WTC11 (cell line): ENCODE data around the gene LRMDA. TPM values are rescaled to one million over a fixed set of nuclear protein-coding genes. Genes with fewer than 3 reads are reported as not detected.

ENCODE experiments used
- ATAC-seq: fragments of 200-7000 bp; cut with Tn5 transposase; 2 replicates; pipeline ENCODE4 v1.10.0; 2021; ENCODE audit warnings: mild to moderate bottlenecking, moderate library complexity
- CTCF ChIA-PET: fragments of 300-600 bp; sonication (Branson Sonifier 250); formaldehyde crosslinking; loops from one replicate; lab custom pipeline; 2021; ENCODE audit warnings: antibody characterized with exemption; lab: Charles Lee
- POLR2A ChIA-PET: fragments of 350-600 bp; sonication (Branson Sonifier 250); formaldehyde crosslinking; loops from one replicate; lab custom pipeline; 2021; ENCODE audit warnings: antibody characterized with exemption; lab: Charles Lee
- DNase-seq: peaks from one replicate; pipeline ENCODE4 v3.0.0; 2021; ENCODE audit warnings: low spot score
- H3K27ac Mint-ChIP-seq: 2 replicates; pipeline ENCODE4 v1.8.0; 2021; ENCODE audit warnings: mixed read lengths
- H3K27me3 Mint-ChIP-seq: 2 replicates; pipeline ENCODE4 v1.8.0; 2021; ENCODE audit warnings: low read depth, mild to moderate bottlenecking, moderate library complexity, mixed read lengths
- H3K36me3 Mint-ChIP-seq: 2 replicates; pipeline ENCODE4 v1.8.0; 2021; ENCODE audit warnings: mixed read lengths
- H3K4me1 Mint-ChIP-seq: 2 replicates; pipeline ENCODE4 v1.8.0; 2022; ENCODE audit warnings: mixed read lengths
- H3K4me3 Mint-ChIP-seq: 2 replicates; pipeline ENCODE4 v1.8.0; 2021; ENCODE audit warnings: mild to moderate bottlenecking, moderate library complexity, mixed read lengths
- H3K9me3 Mint-ChIP-seq: 2 replicates; pipeline ENCODE4 v1.8.0; 2021; ENCODE audit warnings: mixed read lengths
- EMX1 ChIP-seq: fragments of 250-450 bp; sonication (Bioruptor Pico); IDR thresholded peaks from 2 replicates; pipeline ENCODE4 v1.8.0; 2021; ENCODE audit warnings: mild to moderate bottlenecking
- ETV6 ChIP-seq: sonication (generic); formaldehyde crosslinking; IDR thresholded peaks from 2 replicates; pipeline ENCODE4 v1.8.1; 2022; ENCODE audit warnings: mild to moderate bottlenecking, missing genetic modification reagents
- FOXP1 ChIP-seq: sonication (generic); formaldehyde crosslinking; IDR thresholded peaks from 2 replicates; pipeline ENCODE4 v1.8.0; 2022; ENCODE audit warnings: missing genetic modification reagents, mild to moderate bottlenecking, moderate library complexity, borderline replicate concordance
- OVOL2 ChIP-seq: fragments of 250-450 bp; sonication (Bioruptor Pico); IDR thresholded peaks from 2 replicates; pipeline ENCODE4 v1.9.0; 2021; ENCODE audit warnings: mild to moderate bottlenecking, borderline replicate concordance
- SMAD4 ChIP-seq: sonication (generic); formaldehyde crosslinking; IDR thresholded peaks from 2 replicates; pipeline ENCODE4 v1.8.0; 2022; ENCODE audit warnings: mild to moderate bottlenecking, missing genetic modification reagents
- ZNF219 ChIP-seq: sonication (generic); formaldehyde crosslinking; IDR thresholded peaks from 2 replicates; pipeline ENCODE4 v1.8.0; 2023; ENCODE audit warnings: missing genetic modification reagents, mild to moderate bottlenecking, borderline replicate concordance
- ZNF396 ChIP-seq: fragments of 250-450 bp; sonication (Bioruptor Pico); IDR thresholded peaks from 2 replicates; pipeline ENCODE4 v1.8.0; 2021; ENCODE audit warnings: mild to moderate bottlenecking, moderate library complexity, borderline replicate concordance
- total RNA-seq: library from RNA; stranded (reverse); gene quantifications from 3 replicates; pipeline ENCODE4 v1.2.3, GENCODE V29; 2021
- TF ChIP-seq, protein P1 (sequence below): sonication (generic); formaldehyde crosslinking; IDR thresholded peaks from 2 replicates; pipeline ENCODE4 v1.8.0; 2022; ENCODE audit warnings: mild to moderate bottlenecking, missing genetic modification reagents
- TF ChIP-seq, protein P2 (sequence below): sonication (generic); formaldehyde crosslinking; IDR thresholded peaks from 2 replicates; pipeline ENCODE4 v1.8.1; 2023; ENCODE audit warnings: mild to moderate bottlenecking, missing genetic modification reagents, moderate library complexity
- TF ChIP-seq, protein P3 (sequence below): sonication (generic); formaldehyde crosslinking; IDR thresholded peaks from 2 replicates; pipeline ENCODE4 v1.8.1; 2023; ENCODE audit warnings: mild to moderate bottlenecking, missing genetic modification reagents, moderate library complexity
- TF ChIP-seq, protein P4 (sequence below): fragments of 250-450 bp; sonication (Bioruptor Pico); IDR thresholded peaks from 2 replicates; pipeline ENCODE4 v1.9.0; 2021; ENCODE audit warnings: mild to moderate bottlenecking, borderline replicate concordance
- TF ChIP-seq, protein P5 (sequence below): sonication (generic); formaldehyde crosslinking; IDR thresholded peaks from 2 replicates; pipeline ENCODE4 v1.8.0; 2023; ENCODE audit warnings: missing genetic modification reagents
- TF ChIP-seq, protein P6 (sequence below): fragments of 250-450 bp; sonication (Bioruptor Pico); IDR thresholded peaks from 2 replicates; pipeline ENCODE4 v1.8.0; 2021; ENCODE audit warnings: mild to moderate bottlenecking
- TF ChIP-seq, protein P7 (sequence below): sonication (generic); formaldehyde crosslinking; IDR thresholded peaks from 2 replicates; pipeline ENCODE4 v1.8.1; 2023; ENCODE audit warnings: mild to moderate bottlenecking, missing genetic modification reagents, borderline replicate concordance

The LRMDA gene
- total RNA-seq, 1 experiment from 2014 or later = 0.92 TPM

DNA sequence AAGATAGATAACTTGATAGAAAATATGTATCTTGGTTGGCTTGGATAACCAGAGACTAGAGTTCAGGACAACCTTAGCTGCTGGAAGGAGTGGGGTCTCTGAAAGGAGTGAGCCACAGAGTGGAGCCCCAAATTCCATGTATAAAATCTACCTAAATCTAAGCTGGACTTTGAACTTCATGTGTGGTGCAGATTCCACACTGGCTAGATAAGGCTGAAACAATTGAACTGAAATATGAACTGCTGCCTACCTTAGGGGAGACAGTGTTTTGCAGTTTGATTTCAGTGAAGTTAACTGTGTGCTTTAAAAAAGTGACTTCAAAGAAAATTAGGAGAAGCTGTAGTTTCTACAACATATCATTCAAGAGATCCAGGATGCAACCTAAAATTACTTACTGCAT, 123.9 kb downstream of the LRMDA start:
- CTCF ChIA-PET = no interaction called here
- H3K4me1 Mint-ChIP-seq = no peaks in the 10 kb centered on the region
- peaks cover 8% of the 10 kb centered on the region for H3K36me3 Mint-ChIP-seq
- H3K9me3 Mint-ChIP-seq = peaks cover 25% of the 10 kb centered on the region
- POLR2A ChIA-PET = no interaction called here
- DNase-seq = no peak
- ATAC-seq = no peak
- no peak overlapping the region for H3K27ac Mint-ChIP-seq
- H3K4me3 Mint-ChIP-seq = no peak overlapping the region
- TF ChIP-seq, protein P1, sequence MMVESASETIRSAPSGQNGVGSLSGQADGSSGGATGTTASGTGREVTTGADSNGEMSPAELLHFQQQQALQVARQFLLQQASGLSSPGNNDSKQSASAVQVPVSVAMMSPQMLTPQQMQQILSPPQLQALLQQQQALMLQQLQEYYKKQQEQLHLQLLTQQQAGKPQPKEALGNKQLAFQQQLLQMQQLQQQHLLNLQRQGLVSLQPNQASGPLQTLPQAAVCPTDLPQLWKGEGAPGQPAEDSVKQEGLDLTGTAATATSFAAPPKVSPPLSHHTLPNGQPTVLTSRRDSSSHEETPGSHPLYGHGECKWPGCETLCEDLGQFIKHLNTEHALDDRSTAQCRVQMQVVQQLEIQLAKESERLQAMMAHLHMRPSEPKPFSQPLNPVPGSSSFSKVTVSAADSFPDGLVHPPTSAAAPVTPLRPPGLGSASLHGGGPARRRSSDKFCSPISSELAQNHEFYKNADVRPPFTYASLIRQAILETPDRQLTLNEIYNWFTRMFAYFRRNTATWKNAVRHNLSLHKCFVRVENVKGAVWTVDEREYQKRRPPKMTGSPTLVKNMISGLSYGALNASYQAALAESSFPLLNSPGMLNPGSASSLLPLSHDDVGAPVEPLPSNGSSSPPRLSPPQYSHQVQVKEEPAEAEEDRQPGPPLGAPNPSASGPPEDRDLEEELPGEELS (CRISPR knock-in tag) = no peak
- TF ChIP-seq ZNF396 (CRISPR knock-in tag) (no peak), EMX1 (CRISPR knock-in tag) (no peak), ETV6 (CRISPR knock-in tag) (no peak), ZNF219 (CRISPR knock-in tag) (no peak), OVOL2 (CRISPR knock-in tag) (no peak), SMAD4 (CRISPR knock-in tag) (no peak), FOXP1 (CRISPR knock-in tag) (no peak)
- TF ChIP-seq, protein P2, sequence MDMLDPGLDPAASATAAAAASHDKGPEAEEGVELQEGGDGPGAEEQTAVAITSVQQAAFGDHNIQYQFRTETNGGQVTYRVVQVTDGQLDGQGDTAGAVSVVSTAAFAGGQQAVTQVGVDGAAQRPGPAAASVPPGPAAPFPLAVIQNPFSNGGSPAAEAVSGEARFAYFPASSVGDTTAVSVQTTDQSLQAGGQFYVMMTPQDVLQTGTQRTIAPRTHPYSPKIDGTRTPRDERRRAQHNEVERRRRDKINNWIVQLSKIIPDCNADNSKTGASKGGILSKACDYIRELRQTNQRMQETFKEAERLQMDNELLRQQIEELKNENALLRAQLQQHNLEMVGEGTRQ (CRISPR knock-in tag) = no peak
- TF ChIP-seq, protein P3, sequence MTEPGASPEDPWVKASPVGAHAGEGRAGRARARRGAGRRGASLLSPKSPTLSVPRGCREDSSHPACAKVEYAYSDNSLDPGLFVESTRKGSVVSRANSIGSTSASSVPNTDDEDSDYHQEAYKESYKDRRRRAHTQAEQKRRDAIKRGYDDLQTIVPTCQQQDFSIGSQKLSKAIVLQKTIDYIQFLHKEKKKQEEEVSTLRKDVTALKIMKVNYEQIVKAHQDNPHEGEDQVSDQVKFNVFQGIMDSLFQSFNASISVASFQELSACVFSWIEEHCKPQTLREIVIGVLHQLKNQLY = no peak
- TF ChIP-seq, protein P4, sequence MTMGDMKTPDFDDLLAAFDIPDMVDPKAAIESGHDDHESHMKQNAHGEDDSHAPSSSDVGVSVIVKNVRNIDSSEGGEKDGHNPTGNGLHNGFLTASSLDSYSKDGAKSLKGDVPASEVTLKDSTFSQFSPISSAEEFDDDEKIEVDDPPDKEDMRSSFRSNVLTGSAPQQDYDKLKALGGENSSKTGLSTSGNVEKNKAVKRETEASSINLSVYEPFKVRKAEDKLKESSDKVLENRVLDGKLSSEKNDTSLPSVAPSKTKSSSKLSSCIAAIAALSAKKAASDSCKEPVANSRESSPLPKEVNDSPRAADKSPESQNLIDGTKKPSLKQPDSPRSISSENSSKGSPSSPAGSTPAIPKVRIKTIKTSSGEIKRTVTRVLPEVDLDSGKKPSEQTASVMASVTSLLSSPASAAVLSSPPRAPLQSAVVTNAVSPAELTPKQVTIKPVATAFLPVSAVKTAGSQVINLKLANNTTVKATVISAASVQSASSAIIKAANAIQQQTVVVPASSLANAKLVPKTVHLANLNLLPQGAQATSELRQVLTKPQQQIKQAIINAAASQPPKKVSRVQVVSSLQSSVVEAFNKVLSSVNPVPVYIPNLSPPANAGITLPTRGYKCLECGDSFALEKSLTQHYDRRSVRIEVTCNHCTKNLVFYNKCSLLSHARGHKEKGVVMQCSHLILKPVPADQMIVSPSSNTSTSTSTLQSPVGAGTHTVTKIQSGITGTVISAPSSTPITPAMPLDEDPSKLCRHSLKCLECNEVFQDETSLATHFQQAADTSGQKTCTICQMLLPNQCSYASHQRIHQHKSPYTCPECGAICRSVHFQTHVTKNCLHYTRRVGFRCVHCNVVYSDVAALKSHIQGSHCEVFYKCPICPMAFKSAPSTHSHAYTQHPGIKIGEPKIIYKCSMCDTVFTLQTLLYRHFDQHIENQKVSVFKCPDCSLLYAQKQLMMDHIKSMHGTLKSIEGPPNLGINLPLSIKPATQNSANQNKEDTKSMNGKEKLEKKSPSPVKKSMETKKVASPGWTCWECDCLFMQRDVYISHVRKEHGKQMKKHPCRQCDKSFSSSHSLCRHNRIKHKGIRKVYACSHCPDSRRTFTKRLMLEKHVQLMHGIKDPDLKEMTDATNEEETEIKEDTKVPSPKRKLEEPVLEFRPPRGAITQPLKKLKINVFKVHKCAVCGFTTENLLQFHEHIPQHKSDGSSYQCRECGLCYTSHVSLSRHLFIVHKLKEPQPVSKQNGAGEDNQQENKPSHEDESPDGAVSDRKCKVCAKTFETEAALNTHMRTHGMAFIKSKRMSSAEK (CRISPR knock-in tag) = no peak
- TF ChIP-seq, protein P5, sequence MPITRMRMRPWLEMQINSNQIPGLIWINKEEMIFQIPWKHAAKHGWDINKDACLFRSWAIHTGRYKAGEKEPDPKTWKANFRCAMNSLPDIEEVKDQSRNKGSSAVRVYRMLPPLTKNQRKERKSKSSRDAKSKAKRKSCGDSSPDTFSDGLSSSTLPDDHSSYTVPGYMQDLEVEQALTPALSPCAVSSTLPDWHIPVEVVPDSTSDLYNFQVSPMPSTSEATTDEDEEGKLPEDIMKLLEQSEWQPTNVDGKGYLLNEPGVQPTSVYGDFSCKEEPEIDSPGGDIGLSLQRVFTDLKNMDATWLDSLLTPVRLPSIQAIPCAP = no peak
- TF ChIP-seq, protein P6, sequence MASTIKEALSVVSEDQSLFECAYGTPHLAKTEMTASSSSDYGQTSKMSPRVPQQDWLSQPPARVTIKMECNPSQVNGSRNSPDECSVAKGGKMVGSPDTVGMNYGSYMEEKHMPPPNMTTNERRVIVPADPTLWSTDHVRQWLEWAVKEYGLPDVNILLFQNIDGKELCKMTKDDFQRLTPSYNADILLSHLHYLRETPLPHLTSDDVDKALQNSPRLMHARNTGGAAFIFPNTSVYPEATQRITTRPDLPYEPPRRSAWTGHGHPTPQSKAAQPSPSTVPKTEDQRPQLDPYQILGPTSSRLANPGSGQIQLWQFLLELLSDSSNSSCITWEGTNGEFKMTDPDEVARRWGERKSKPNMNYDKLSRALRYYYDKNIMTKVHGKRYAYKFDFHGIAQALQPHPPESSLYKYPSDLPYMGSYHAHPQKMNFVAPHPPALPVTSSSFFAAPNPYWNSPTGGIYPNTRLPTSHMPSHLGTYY (CRISPR knock-in tag) = no peak
- TF ChIP-seq, protein P7, sequence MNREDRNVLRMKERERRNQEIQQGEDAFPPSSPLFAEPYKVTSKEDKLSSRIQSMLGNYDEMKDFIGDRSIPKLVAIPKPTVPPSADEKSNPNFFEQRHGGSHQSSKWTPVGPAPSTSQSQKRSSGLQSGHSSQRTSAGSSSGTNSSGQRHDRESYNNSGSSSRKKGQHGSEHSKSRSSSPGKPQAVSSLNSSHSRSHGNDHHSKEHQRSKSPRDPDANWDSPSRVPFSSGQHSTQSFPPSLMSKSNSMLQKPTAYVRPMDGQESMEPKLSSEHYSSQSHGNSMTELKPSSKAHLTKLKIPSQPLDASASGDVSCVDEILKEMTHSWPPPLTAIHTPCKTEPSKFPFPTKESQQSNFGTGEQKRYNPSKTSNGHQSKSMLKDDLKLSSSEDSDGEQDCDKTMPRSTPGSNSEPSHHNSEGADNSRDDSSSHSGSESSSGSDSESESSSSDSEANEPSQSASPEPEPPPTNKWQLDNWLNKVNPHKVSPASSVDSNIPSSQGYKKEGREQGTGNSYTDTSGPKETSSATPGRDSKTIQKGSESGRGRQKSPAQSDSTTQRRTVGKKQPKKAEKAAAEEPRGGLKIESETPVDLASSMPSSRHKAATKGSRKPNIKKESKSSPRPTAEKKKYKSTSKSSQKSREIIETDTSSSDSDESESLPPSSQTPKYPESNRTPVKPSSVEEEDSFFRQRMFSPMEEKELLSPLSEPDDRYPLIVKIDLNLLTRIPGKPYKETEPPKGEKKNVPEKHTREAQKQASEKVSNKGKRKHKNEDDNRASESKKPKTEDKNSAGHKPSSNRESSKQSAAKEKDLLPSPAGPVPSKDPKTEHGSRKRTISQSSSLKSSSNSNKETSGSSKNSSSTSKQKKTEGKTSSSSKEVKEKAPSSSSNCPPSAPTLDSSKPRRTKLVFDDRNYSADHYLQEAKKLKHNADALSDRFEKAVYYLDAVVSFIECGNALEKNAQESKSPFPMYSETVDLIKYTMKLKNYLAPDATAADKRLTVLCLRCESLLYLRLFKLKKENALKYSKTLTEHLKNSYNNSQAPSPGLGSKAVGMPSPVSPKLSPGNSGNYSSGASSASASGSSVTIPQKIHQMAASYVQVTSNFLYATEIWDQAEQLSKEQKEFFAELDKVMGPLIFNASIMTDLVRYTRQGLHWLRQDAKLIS (CRISPR knock-in tag) = no peak
- TF ChIP-seq, all 79 proteins: peak for 0
- no peaks in the 10 kb centered on the region; the same call in 1 of the 2 replicates for H3K27me3 Mint-ChIP-seq
